Lower leg skin (tissue), 3 donors: ENCODE measurements around the gene SFTPA1.

Experiments
- CTCF ChIP-seq, 3 donors: fragments of 450-650 bp; IDR thresholded peaks; one replicate each; pipeline ENCODE4 v1.5.1; 2016; ENCODE audit warnings: antibody characterized with exemption in 3 of 3, mild to moderate bottlenecking in 3 of 3, moderate library complexity in 2 of 3
- POLR2A ChIP-seq, 2 donors: fragments of 450-650 bp; IDR thresholded peaks; one replicate each; pipeline ENCODE4 v1.6.1; 2016 to 2017; ENCODE audit warnings: antibody characterized with exemption in 2 of 2, mild to moderate bottlenecking in 1 of 2, moderate library complexity in 1 of 2

- TF ChIP-seq CTCF (IDR thresholded peaks at IDR 0.05) (no peak), POLR2A (IDR thresholded peaks at IDR 0.05) (no peak)
Observed at GRCh38 chr10:79579361-79579760, 31.4 kb upstream of the SFTPA1 start.
